HG02981 (cell line): ENCODE measurements around the gene SPTLC1.

ENCODE experiments used
- ATAC-seq: cut with Tn5 transposase; IDR thresholded peaks from one replicate; pipeline ENCODE4 v1.9.1; 2021; ENCODE audit warnings: mild to moderate bottlenecking, moderate library complexity; ENCODE audit not compliant: unreplicated experiment

The SPTLC1 gene

GRCh38 chr9:91985692-91986091, 129.5 kb downstream of the SPTLC1 start:
- ATAC-seq: no peak
